Psoas muscle (tissue), 8 donors: ENCODE measurements around the gene KMT2D. TPM values are rescaled to one million over a fixed set of nuclear protein-coding genes. Genes with fewer than 3 reads are reported as not detected.

Source experiments
- ATAC-seq, 4 donors: fragments of 200-7000 bp; cut with Tn5 transposase; one replicate each; pipeline ENCODE4 v1.9.1; 2020; ENCODE audit warnings: moderate library complexity in 3 of 4, mild to moderate bottlenecking in 2 of 4
- DNase-seq, 2 donors: peaks; one replicate each; pipeline ENCODE4 v3.0.0-alpha.2; 2020
- H3K27ac ChIP-seq: fragments of 200-600 bp; one replicate; pipeline ENCODE4 v1.8.0; 2022
- H3K27me3 ChIP-seq, 3 donors: fragments of 200-600 bp in 1 of 3; one replicate each; pipeline versions ENCODE4 v1.6.1 to v1.8.0; 2013 to 2022; ENCODE audit warnings: low read length in 2 of 3, mild to moderate bottlenecking in 2 of 3, moderate library complexity in 1 of 3; ENCODE audit not compliant: insufficient read depth in 3 of 3
- H3K36me3 ChIP-seq, 2 donors: fragments of 200-600 bp in 1 of 2; one replicate each; pipeline versions ENCODE4 v1.6.1 to v1.8.0; 2013 to 2022; ENCODE audit warnings: low read depth in 1 of 2, mild to moderate bottlenecking in 1 of 2, moderate library complexity in 1 of 2; ENCODE audit not compliant: insufficient read depth in 1 of 2
- H3K4me1 ChIP-seq: fragments of 200-600 bp; one replicate; pipeline ENCODE4 v1.8.0; 2022
- H3K4me3 ChIP-seq: fragments of 200-600 bp; one replicate; pipeline ENCODE4 v1.8.0; 2022; ENCODE audit warnings: mild to moderate bottlenecking
- H3K9me3 ChIP-seq: fragments of 200-600 bp; one replicate; pipeline ENCODE4 v1.8.0; 2022
- CTCF ChIP-seq: fragments of 200-600 bp; IDR thresholded peaks from one replicate; pipeline ENCODE4 v1.8.0; 2022; ENCODE audit warnings: antibody characterized with exemption
- WGBS, 3 donors: extraction: QIAGEN DNeasy Blood & Tissue Kit; methylation state at CpG; one replicate each; pipeline versions ENCODE4 v1.1.6 to v1.1.7; 2013; 5-methylcytosine and 5-hydroxymethylcytosine counted together
- intact Hi-C, 2 donors: fragments of 100-400 bp; cut with DNase I; formaldehyde crosslinking; loops; one replicate each; pipeline versions ENCODE4 v1.11.0 to v1.14.2; 2022
- polyA plus RNA-seq, 3 donors: library from polyadenylated mRNA; stranded (reverse); fragments of 200-250 nt; gene quantifications; one replicate each; pipeline ENCODE4 v1.2.3, GENCODE V29; 2013
- total RNA-seq, 4 donors: library from RNA; stranded (reverse); fragmentation: NEBNext Ultra II Directional in 2 of 4; extraction: Animal tissue kit (Norgen Biotek cat#: 25700) in 2 of 4; gene quantifications; one replicate each; pipeline versions ENCODE4 v1.2.1 to v1.2.4, GENCODE V29; 2021 to 2023
- donor health status: healthy with polysubstance abuse.
- donor health status: DM: no; HTN: no; CAD: no; lungs with moderate emphysema.
- donor health status: Bipolar disorder and iron deficiency.
- donor health status: healthy.
- donor health status: DM: yes; HTN: yes; CAD: no.
- donor health status: DM: no; HTN: no; CAD: no.
- donor health status: DM: no; HTN: no; CAD: no.
- donor health status: DM: yes; HTN: yes; CAD: no.

Gene KMT2D
- total and polyA plus RNA-seq, 7 donors: 10.8 to 69.8 (median 64.2) TPM

DNA sequence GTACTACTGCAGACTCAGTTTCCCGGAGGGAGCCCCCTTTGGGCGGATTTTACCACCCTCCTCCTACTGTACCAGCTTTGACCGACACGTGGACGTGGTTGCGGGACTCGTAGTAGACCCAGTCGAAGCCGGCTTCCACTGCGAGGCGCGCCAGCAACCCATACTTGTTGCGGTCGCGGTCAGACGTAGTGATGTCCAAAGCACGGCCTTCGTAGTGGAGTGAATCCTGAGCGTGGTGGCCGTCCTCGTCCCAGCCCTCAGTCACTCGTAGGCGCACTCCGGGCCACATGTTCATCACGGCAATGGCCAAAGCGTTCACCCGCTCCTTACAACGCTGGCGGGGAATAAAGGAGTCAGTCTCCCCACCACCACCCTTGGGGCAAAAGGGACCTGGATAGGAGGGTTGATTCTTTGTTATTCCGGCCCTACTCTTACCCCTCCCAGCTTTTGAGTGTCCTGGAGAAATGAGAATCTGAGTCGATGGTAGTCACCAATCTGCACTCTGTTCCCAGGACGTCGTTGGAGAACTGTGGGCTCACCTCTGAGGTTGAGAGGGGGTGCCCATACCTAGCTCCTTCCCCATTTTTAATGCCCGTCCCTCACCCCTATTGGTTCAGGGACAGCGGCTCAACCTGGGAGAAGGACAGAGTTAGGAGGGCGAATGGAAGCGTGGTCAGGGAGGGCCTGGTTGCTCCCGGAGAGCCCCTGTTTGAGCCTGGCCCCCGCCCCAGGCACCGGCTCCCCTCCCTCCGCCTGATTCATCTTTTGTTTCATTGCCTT is 30.7 kb upstream of the KMT2D start:
- no peak for TF ChIP-seq CTCF
- H3K9me3 ChIP-seq: no peaks in the 10 kb centered on the region
- peak overlapping the region; percentile 46 for H3K4me3 ChIP-seq
- DNase-seq: no peak
- no peak for ATAC-seq
- H3K27ac ChIP-seq: no peak overlapping the region
- intact Hi-C loops: no loop called here
- WGBS, 3 donors: 74 to 79% (median 75%) methylated on average over 37 to 41 of the region's 41 CpGs
- H3K36me3 ChIP-seq: peaks cover 0 to under 1% of the 10 kb centered on the region in 2 donors
- H3K27me3 ChIP-seq: peaks cover 0 to 55% (median 24%) of the 10 kb centered on the region in 3 donors
- peaks cover 22% of the 10 kb centered on the region for H3K4me1 ChIP-seq

DNA sequence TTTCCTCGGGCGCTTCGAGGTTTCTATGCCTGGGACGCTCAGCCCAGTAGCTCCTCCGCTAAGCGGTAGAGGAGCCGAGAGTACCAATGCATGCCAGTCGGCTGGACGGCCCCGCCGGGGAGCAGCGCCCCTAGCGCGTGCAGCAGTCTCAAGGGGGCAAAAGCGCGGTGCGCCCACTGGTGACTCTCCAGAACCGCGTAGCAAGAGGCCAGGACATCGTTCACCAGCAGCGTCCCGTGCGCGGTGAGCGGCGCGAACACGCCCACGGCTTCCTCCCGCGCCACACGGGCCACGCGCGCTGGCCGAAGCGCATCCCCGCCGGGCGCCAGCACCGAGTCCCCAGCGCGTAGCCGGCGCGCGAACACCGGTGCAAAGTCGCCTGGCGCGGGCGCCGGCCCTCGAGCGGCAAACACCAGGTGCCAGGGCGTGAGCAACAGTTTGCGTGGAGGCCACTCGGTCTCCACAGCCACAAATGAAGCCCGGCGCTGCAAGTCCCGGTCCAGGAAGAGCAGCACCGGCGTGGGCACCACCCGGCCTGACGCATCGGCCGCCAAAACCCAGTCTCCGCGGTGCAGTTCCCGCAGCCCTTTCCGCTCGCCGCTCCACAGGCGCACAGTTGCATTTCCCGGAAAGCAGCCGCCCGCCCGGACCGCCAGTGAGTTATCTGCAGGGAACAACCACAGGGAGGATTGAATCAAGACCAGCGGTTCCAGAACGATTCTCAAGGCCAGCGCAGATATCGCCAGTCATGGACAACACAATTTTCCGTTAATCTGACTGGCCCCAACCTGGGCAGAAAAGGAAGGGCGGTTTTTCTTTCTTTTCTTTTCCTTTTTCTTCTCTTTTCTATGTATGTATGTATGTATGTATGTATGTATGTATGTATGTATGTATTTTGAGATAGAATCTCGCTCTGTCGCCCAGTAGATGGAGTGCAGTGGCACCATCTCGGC is 29.5 kb upstream of the KMT2D start:
- intact Hi-C loops: loop anchor here (2.0 to 5.0 kb wide), 3 partner anchors 31 to 142 kb away; no protein-coding TSS in a partner anchor
- peak overlapping the region; percentile 54 for H3K4me3 ChIP-seq
- peak; percentile 52 to 67 for DNase-seq
- peaks cover 0 to 53% (median 24%) of the 10 kb centered on the region in 3 donors for H3K27me3 ChIP-seq
- peak in 2 of 4 donors; percentile 41 to 48 for ATAC-seq
- no peak overlapping the region for H3K27ac ChIP-seq
- 5 to 11% (median 7%) methylated on average over 48 to 88 of the region's 88 CpGs for WGBS, 3 donors
- H3K9me3 ChIP-seq: no peaks in the 10 kb centered on the region
- peaks cover 22% of the 10 kb centered on the region for H3K4me1 ChIP-seq
- no peak for TF ChIP-seq CTCF
- H3K36me3 ChIP-seq: no peaks in the 10 kb centered on the region

DNA sequence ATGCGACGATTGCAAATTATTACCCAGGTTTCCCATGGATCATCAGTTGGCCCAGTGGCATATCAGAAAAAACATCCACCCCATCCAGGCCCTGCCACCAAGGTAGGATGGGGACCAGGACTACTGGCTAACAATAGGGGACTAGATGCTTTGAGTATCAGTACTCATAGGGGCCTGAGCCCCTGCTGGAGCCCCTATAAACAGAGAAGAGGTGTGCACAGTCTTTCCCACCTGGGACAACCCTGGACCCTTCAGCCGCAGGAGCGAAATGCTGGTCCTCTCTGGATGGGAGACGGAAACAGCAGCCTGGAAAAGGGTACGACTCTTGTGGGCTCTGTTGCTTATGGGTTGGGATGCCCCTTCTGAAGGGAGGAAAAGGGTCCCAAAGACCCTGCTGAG is 28.3 kb upstream of the KMT2D start:
- peaks cover 13% of the 10 kb centered on the region for H3K4me1 ChIP-seq
- H3K27me3 ChIP-seq: peaks cover 0 to 42% (median 20%) of the 10 kb centered on the region in 3 donors
- H3K27ac ChIP-seq: no peak overlapping the region
- 74 to 80% (median 77%) methylated on average over 6 of the region's 6 CpGs for WGBS, 3 donors
- H3K4me3 ChIP-seq: no peak overlapping the region
- no peaks in the 10 kb centered on the region for H3K36me3 ChIP-seq
- H3K9me3 ChIP-seq: no peaks in the 10 kb centered on the region
- intact Hi-C loops: loop anchor here (2.0 to 5.0 kb wide), 3 partner anchors 32 to 143 kb away; no protein-coding TSS in a partner anchor
- TF ChIP-seq CTCF: no peak
- DNase-seq: no peak
- no peak for ATAC-seq

GRCh38 chr12:49088150-49088931 is 27.7 kb upstream of the KMT2D start:
- peak; percentile 88 for TF ChIP-seq CTCF
- Histone ChIP-seq H3K27me3 (peaks cover 0 to 37% (median 20%) of the 10 kb centered on the region in 3 donors), H3K4me1 (peaks cover 9% of the 10 kb centered on the region), H3K4me3 (no peak overlapping the region), H3K27ac (no peak overlapping the region), H3K9me3 (no peaks in the 10 kb centered on the region), H3K36me3 (no peaks in the 10 kb centered on the region)
- ATAC-seq: peak; percentile 93 to 95 (median 94)
- 4 to 8% (median 6%) methylated on average over 18 of the region's 18 CpGs for WGBS, 3 donors
- peak; percentile 67 to 83 for DNase-seq
- intact Hi-C loops: loop anchor here (2.0 to 5.0 kb wide), 3 partner anchors 32 to 144 kb away; no protein-coding TSS in a partner anchor
